GM12865 (cell line): ENCODE results near the gene WNT2.

Experiments
- DNase-seq: peaks from one replicate; pipeline ENCODE4 v3.0.0; 2010; ENCODE audit warnings: low read depth
- H3K4me3 ChIP-seq: 2 replicates; pipeline ENCODE4 v1.5.1; 2011; ENCODE audit warnings: mild to moderate bottlenecking, low read depth, low read length, control low read depth
- CTCF ChIP-seq: IDR thresholded peaks from 2 replicates; pipeline ENCODE4 v1.5.1; 2011; ENCODE audit warnings: low read length, control low read depth, low read depth, inconsistent platforms; ENCODE audit not compliant: insufficient read depth; ENCODE audit errors: missing control alignments

Gene WNT2

GRCh38 chr7:117227091-117227490, 95.8 kb downstream of the WNT2 start:
- no peak overlapping the region for H3K4me3 ChIP-seq
- TF ChIP-seq CTCF: no peak
- no peak for DNase-seq

- no peak for TF ChIP-seq CTCF
- no peak for DNase-seq
- no peak overlapping the region for H3K4me3 ChIP-seq
Observed at GRCh38 chr7:117225536-117225935, 97.3 kb downstream of the WNT2 start.
